ENCODE measurements around the gene BMP3.
"Not testable (repeated sequence)": the region's sequence is repeated elsewhere in the genome, so short reads cannot be mapped to it uniquely, and the experiment has no call there.

The BMP3 gene, protein sequence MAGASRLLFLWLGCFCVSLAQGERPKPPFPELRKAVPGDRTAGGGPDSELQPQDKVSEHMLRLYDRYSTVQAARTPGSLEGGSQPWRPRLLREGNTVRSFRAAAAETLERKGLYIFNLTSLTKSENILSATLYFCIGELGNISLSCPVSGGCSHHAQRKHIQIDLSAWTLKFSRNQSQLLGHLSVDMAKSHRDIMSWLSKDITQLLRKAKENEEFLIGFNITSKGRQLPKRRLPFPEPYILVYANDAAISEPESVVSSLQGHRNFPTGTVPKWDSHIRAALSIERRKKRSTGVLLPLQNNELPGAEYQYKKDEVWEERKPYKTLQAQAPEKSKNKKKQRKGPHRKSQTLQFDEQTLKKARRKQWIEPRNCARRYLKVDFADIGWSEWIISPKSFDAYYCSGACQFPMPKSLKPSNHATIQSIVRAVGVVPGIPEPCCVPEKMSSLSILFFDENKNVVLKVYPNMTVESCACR

DNA sequence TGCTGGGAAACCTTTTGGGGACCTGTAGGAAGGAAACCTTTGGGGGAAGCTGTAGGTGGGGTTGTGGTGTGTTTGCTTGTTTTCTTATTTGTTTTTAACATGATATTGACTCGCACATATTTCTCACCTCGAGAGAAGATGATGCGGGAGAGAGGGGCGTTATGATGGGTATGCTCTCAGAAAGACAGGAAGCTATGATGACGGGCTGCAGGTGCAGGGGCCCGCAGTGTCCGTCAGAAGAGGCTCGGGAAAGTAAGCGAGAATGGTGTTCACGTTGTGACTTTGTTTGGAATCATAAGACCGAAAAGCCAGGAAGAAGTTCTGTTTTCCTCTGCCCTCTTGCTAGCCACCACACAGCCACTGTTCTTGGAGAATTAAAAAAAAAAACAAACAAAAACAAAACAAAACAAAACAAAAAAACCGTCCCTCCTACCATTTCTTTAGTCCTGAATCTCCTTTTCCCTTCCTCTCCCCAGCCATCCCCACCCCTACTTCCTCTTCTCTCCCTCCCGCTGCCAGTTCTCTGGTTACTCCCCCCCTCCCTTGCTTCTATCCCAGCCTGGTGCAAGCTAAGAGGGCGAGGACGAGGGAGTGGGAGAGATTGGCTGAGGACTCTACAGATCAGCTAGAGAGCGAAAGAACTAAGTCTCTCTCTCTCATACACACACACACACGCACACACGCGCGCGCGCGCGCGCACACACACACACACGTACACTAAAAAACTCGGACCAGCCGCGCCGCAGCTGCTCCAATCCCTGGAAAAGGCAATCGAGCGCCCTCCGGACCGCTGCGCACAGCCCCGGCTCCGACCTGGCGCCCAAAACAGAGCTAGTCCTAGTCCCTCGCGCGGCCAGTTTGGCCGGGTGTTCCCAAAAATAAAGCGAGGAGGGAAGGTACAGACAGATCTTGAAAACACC lies at the start of gene BMP3:
BMP3 (plus strand) TSS at position 648 of the 920 bp plus-strand sequence. CDS start 577 bp downstream, outside the sequence.
- in situ Hi-C loops (cut with HindIII; ENCODE audit: low pct_unique_long_range_greater_than_20kb, low sequenced_read_pairs): no loop called here
- TF ChIP-seq JUND (IDR thresholded peaks at IDR 0.05; ENCODE audit: low read depth): no peak
- no peak for DNase-seq (ENCODE audit: low read depth in 1 of 2, low spot score in 1 of 2)

DNA sequence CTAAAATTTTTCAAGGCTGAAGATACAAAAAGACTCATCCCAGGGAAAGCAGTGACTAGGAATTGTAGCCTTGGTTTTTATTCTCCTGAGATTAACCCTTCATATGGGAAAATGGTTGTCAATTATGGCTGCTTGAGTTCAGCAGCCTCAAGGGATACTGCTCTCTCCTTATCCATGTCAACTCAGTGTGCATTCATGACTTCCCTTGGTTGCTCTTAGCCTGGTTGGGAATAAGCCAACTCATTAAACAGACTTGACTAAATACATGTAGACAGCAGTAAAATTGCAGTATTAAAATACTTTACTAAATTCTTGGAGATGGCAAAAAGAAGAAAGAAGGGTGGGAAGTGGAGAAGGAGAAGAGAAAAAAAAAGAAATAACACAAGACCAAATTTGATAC lies 44.5 kb upstream of the BMP3 start:
- in situ Hi-C loops (cut with HindIII; ENCODE audit: low pct_unique_long_range_greater_than_20kb, low sequenced_read_pairs): no loop called here

GRCh38 chr4:80989921-80990544 lies 40.5 kb upstream of the BMP3 start:
- no peak for TF ChIP-seq JUND (IDR thresholded peaks at IDR 0.05; ENCODE audit: low read depth)
- in situ Hi-C loops (cut with HindIII; ENCODE audit: low pct_unique_long_range_greater_than_20kb, low sequenced_read_pairs): no loop called here
- peak; percentile 3 to 75 for DNase-seq (ENCODE audit: low read depth in 1 of 2, low spot score in 1 of 2)

More for the DNA sequence above, 44.5 kb upstream of the BMP3 start:
- no peak for TF ChIP-seq JUND (IDR thresholded peaks at IDR 0.05; ENCODE audit: low read depth)
- no peak for DNase-seq (ENCODE audit: low read depth in 1 of 2, low spot score in 1 of 2)

DNA sequence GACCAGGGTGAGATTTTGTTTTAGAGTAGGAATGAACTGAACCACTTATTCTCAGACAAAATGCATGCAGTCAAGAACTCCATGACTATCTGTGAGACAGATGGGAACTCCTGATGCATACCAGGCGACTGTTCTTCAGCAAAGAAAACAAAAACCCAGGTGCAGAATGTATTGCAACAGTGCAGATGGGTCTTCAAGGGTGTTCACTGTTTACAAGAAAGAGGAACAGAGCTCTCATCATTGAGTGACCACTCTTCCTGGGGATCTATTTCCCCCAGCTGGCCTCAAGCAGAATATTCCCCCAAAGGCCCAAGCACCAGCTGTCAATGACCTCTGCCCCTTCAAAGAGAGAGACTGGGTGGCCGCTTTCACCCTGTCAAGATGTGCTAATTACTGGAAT lies 39.7 kb upstream of the BMP3 start:
- in situ Hi-C loops (cut with HindIII; ENCODE audit: low pct_unique_long_range_greater_than_20kb, low sequenced_read_pairs): no loop called here
- DNase-seq (ENCODE audit: low read depth in 1 of 2, low spot score in 1 of 2): no peak
- no peak for TF ChIP-seq JUND (IDR thresholded peaks at IDR 0.05; ENCODE audit: low read depth)

DNA sequence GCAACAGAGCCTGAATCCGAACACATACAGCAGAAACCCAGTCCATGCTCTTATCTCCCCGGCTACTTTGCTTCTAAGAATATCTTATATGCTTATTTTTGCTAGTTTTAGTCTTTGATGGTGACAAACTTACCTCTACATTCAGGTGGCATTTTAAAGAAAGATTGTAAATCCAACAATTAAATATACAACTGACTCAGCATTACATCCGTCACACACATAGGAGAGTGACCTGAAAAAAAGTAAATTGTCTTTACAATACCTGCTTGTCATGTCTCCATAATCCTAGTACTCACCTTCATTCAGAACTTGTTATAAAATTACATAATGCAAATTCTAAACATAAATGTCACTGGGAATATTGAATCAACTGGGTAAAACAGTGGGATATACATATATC lies 30.6 kb upstream of the BMP3 start:
- in situ Hi-C loops (cut with HindIII; ENCODE audit: low pct_unique_long_range_greater_than_20kb, low sequenced_read_pairs): no loop called here
- no peak for TF ChIP-seq JUND (IDR thresholded peaks at IDR 0.05; ENCODE audit: low read depth)
- DNase-seq (ENCODE audit: low read depth in 1 of 2, low spot score in 1 of 2): no peak

DNA sequence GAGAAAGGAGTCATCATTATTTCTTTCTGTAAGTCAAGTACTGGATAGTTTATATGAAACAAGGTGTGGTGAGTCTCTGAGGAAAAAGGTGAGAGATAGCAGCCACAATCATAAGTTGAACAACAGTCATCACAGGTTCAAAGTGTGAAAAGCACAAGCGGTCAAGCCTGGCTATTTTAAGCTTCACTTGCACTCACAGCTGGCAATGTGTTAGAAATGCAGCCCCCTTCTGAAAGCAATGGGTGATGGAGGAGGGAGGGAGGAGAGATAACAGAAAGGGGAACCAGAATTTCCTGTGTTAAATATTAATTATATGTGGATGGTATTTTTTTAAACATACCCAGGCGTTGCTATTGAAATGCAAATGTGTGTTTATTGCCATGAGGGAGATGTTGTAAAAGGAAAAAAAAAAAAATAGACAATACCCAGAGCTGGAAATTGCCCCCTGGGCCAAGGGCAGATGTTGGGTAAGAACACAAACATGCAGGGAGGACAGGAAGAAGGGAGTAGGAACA lies 26.9 kb upstream of the BMP3 start:
- no peak for DNase-seq (ENCODE audit: low read depth in 1 of 2, low spot score in 1 of 2)
- in situ Hi-C loops (cut with HindIII; ENCODE audit: low pct_unique_long_range_greater_than_20kb, low sequenced_read_pairs): no loop called here
- no peak for TF ChIP-seq JUND (IDR thresholded peaks at IDR 0.05; ENCODE audit: low read depth)

DNA sequence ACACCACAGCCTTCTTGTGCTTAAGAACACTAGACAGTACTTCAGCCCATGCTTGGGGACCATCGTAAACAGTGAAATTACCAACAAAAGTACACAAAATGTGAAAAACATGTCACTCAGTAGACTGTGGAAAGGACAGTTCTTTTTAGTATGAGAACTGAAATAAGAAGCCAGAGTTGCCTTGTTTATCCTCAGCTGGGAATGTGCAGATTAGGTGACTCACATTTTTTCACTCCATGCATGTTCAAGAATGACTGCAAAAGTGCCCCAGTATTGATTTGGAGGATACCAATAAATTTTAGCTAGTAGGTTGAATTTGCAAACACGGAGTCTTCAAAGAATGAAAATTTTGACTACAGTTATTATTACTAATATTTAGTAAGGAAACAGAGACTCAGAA lies 23.1 kb upstream of the BMP3 start:
- in situ Hi-C loops (cut with HindIII; ENCODE audit: low pct_unique_long_range_greater_than_20kb, low sequenced_read_pairs): no loop called here
- TF ChIP-seq JUND (IDR thresholded peaks at IDR 0.05; ENCODE audit: low read depth): no peak
- DNase-seq (ENCODE audit: low read depth in 1 of 2, low spot score in 1 of 2): no peak

DNA sequence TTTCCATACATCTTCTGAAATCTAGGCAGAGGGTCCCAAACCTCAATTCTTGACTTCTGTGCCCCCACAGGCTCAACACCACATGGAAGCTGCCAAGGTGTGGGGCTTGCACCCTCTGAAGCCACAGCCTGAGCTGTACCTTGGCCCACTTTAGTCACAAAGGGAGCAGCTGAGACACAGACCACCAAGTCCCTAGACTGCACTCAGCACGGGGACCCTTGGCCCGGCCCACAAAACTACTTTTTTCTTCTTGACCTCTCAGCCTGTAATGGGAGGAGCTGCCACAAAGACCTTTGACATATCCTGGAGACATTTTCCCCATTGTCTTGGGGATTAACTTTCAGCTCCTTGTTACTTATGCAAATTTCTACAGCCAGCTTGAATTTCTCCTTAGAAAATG lies 13.9 kb upstream of the BMP3 start:
- DNase-seq (ENCODE audit: low read depth in 1 of 2, low spot score in 1 of 2); in situ Hi-C loops (cut with HindIII; ENCODE audit: low pct_unique_long_range_greater_than_20kb, low sequenced_read_pairs): not testable (repeated sequence)

- TF ChIP-seq JUND (IDR thresholded peaks at IDR 0.05; ENCODE audit: low read depth): no peak
- in situ Hi-C loops (cut with HindIII; ENCODE audit: low pct_unique_long_range_greater_than_20kb, low sequenced_read_pairs): no loop called here
- no peak for DNase-seq (ENCODE audit: low read depth in 1 of 2, low spot score in 1 of 2)
These were observed 11.5 kb upstream of the BMP3 start for GRCh38 chr4:81019006-81019405.

DNA sequence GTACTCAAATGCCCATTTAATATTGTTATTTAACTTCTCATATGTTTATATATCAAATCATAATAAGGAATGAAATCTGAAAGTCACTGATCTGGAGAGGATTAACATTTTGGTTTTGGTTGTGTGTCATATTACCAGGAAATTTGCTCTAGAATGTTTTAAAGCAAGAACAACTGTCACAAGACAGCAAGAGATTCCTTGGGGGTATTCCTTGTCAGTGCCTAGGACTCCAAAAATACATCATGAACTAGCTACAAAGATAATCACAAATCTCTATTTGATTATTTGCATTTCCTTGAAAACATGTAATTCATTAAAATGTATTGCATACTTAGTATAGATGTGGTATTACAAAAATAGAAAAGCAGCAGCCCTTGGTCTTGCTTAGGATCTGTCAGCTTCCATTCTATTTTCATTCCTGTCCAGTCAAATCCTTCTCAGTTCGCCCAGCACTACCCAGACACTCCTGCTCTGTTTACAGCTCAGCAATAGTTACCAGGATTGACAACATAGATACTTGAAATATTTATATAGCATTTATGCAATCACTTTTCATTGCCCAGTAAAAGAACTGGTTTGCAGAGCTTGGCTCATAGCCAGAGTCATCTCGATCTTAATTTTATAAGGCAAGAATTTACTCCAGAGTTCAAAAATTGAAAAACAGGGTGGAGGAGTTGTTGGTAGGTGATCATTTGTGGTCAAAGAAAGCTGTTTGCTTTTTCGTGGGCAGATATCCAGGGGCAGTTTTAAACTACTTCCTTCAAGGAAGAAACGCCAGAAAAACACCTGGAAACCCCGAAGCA lies 9.2 kb upstream of the BMP3 start:
- DNase-seq (ENCODE audit: low read depth in 1 of 2, low spot score in 1 of 2): peak in 1 of 2 experiments; percentile 37
- no peak for TF ChIP-seq JUND (IDR thresholded peaks at IDR 0.05; ENCODE audit: low read depth)
- in situ Hi-C loops (cut with HindIII; ENCODE audit: low pct_unique_long_range_greater_than_20kb, low sequenced_read_pairs): no loop called here

GRCh38 chr4:81021981-81022380 lies 8.5 kb upstream of the BMP3 start:
- in situ Hi-C loops (cut with HindIII; ENCODE audit: low pct_unique_long_range_greater_than_20kb, low sequenced_read_pairs): no loop called here
- TF ChIP-seq JUND (IDR thresholded peaks at IDR 0.05; ENCODE audit: low read depth): no peak
- DNase-seq (ENCODE audit: low read depth in 1 of 2, low spot score in 1 of 2): no peak

DNA sequence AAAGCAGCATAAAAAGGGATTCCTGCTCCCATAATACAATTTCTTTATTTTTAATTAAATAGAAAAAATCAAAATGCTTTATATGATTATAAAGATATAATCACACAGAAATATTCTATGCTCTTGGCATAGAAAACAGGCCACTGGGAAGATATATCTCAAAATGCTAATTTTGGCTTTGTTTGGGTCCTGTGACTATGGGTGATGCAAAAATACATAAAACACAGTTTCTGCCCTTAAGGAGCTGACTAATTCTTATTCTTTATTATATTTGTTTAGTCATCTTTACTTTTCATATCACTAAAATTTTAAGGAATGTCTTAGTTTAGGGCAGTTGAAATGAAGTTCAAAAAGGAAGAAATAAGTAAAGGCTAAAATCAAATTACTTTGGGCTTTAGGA lies 7.0 kb upstream of the BMP3 start:
- TF ChIP-seq JUND (IDR thresholded peaks at IDR 0.05; ENCODE audit: low read depth): no peak
- no peak for DNase-seq (ENCODE audit: low read depth in 1 of 2, low spot score in 1 of 2)
- in situ Hi-C loops (cut with HindIII; ENCODE audit: low pct_unique_long_range_greater_than_20kb, low sequenced_read_pairs): no loop called here

Measured in T47D (cell line).